Panc1 (cell line): ENCODE results near the gene KAZALD1. TPM values are rescaled to one million over a fixed set of nuclear protein-coding genes. Genes with fewer than 3 reads are reported as not detected.
"Not testable (repeated sequence)": the region's sequence is repeated elsewhere in the genome, so short reads cannot be mapped to it uniquely, and the experiment has no call there.

Source experiments
- ATAC-seq: fragments of 200-7000 bp; cut with Tn5 transposase; 2 replicates; pipeline ENCODE4 v1.9.1; 2020; ENCODE audit warnings: mild to moderate bottlenecking, moderate library complexity
- BruUV-seq: library from RNA; stranded (reverse); fragments of 400-500 nt; replicated peaks from 2 replicates; lab custom pipeline; 2021; lab: Mats Ljungman, UMichigan
- CTCF ChIA-PET: fragments of 300-600 bp; sonication (Branson Sonifier 250); formaldehyde crosslinking; loops from one replicate; lab custom pipeline; 2022; ENCODE audit warnings: antibody characterized with exemption; lab: Charles Lee
- POLR2A ChIA-PET: fragments of 300-600 bp; sonication (Branson Sonifier 250); formaldehyde crosslinking; loops from one replicate; lab custom pipeline; 2022; ENCODE audit warnings: antibody characterized with exemption; lab: Charles Lee
- DNase-seq: peaks from one replicate; pipeline ENCODE4 v3.0.0-alpha.2; 2010; ENCODE audit warnings: low read depth, low spot score
- H3K27ac ChIP-seq: 2 replicates; pipeline ENCODE4 v1.5.1; 2011; ENCODE audit warnings: mild to moderate bottlenecking, low read length, inconsistent platforms
- H3K27me3 ChIP-seq: fragments of 200-500 bp; sonication (Bioruptor generic); 2 replicates; pipeline ENCODE4 v1.6.0; 2014; ENCODE audit warnings: low read length, inconsistent platforms; ENCODE audit not compliant: control insufficient read depth, insufficient read depth
- H3K36me3 ChIP-seq: fragments of 200-500 bp; sonication (Bioruptor generic); 2 replicates; pipeline ENCODE4 v1.5.1; 2014; ENCODE audit warnings: inconsistent platforms, mild to moderate bottlenecking, low read length, moderate library complexity; ENCODE audit not compliant: control insufficient read depth, insufficient read depth
- H3K4me1 ChIP-seq: 2 replicates; pipeline ENCODE4 v1.5.1; 2011; ENCODE audit warnings: inconsistent platforms, mild to moderate bottlenecking, low read length, moderate library complexity; ENCODE audit not compliant: control insufficient read depth, insufficient read depth
- H3K4me3 ChIP-seq, 2 experiments: 2 replicates each; pipeline ENCODE4 v1.5.1; 2011 to 2012; ENCODE audit warnings: low read depth in 2 of 2, low read length in 2 of 2, mild to moderate bottlenecking in 2 of 2, inconsistent platforms in 1 of 2, moderate library complexity in 1 of 2
- H3K9me3 ChIP-seq: fragments of 200-500 bp; sonication (Bioruptor generic); 2 replicates; pipeline ENCODE4 v1.5.1; 2014; ENCODE audit warnings: low read depth, mild to moderate bottlenecking, inconsistent platforms, low read length, moderate library complexity; ENCODE audit not compliant: control insufficient read depth, insufficient read depth
- CTCF ChIP-seq: fragments of 450-650 bp; IDR thresholded peaks from 2 replicates; pipeline ENCODE4 v1.5.1; 2017; ENCODE audit warnings: mild to moderate bottlenecking
- POLR2AphosphoS5 ChIP-seq: IDR thresholded peaks from 2 replicates; pipeline ENCODE4 v1.6.1; 2012; ENCODE audit warnings: mild to moderate bottlenecking, low read depth, low read length, moderate library complexity
- REST ChIP-seq, 2 experiments: IDR thresholded peaks; 2 replicates each; pipeline ENCODE4 v1.6.1; 2011 to 2012; ENCODE audit warnings: low read depth in 2 of 2, control low read depth in 1 of 2, low read length in 1 of 2, mild to moderate bottlenecking in 1 of 2, moderate library complexity in 1 of 2; ENCODE audit not compliant: insufficient read depth in 1 of 2
- SIN3A ChIP-seq: IDR thresholded peaks from 2 replicates; pipeline ENCODE4 v1.6.1; 2012; ENCODE audit warnings: low read depth, mild to moderate bottlenecking, low read length, moderate library complexity, borderline replicate concordance; ENCODE audit not compliant: insufficient read depth
- TCF7L2 ChIP-seq: IDR thresholded peaks from 2 replicates; pipeline ENCODE4 v1.6.1; 2011; ENCODE audit warnings: mild to moderate bottlenecking, low read depth, low read length, inconsistent platforms
- in situ Hi-C: cut with HindIII; loops from 2 replicates; pipeline ENCODE4 v1.10.0; 2016; ENCODE audit warnings: low sequenced_read_pairs, low pct_unique_long_range_greater_than_20kb
- intact Hi-C: fragments of 100-400 bp; cut with micrococcal nuclease; formaldehyde crosslinking; loops from one replicate; pipeline ENCODE4 v1.10.0; 2022; ENCODE audit not compliant: unreplicated experiment
- total RNA-seq: library from RNA; stranded (reverse); gene quantifications from one replicate; pipeline ENCODE4 v1.2.1, GENCODE V29; 2021; ENCODE audit not compliant: unreplicated experiment

KAZALD1 gene
- total RNA-seq, 1 experiment from 2014 or later, result 21.2 TPM

DNA sequence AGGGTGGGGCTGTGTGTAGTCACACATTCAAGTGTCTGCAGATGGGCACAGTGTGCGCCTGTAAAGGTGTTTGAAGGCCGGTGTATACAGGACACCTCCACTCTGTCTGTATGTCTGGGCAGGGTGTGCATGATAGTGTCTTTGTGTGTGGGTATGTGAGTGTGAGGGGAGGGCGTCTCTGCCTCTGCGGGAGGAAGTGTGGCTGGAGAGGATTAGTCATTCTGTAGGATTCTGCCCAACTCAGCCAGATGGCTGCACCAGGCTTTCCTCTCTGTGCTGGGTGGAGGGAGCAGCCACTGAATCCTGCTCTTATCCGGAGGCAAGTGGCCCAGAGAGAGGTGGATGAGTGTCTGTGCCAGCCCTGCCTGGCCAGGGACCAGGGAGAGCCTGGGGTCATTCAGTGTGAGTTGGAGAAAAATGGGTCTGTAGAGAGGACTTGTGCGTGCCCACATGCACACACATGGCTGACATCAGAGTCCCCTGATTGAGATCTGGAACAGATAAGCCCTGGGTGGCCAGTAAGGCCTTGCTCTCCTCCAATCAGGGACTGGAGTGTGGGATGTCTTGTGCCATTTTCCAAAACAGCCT, 29.1 kb upstream of the KAZALD1 start:
- in situ Hi-C loops, result no loop called here
- TF ChIP-seq REST (IDR thresholded peaks at IDR 0.05; ENCODE audit: insufficient read depth in 1 of 2, low read depth in 2 of 2, low read length in 1 of 2) (no peak), SIN3A (0 out of 2 replicates have a peak, but pooled peaks have one; percentile 2)
- intact Hi-C loops, result no loop called here
- ATAC-seq (peak; percentile 56), DNase-seq (no peak)
- Histone ChIP-seq H3K4me1 (peaks cover 20% of the 10 kb centered on the region), H3K9me3 (no peaks in the 10 kb centered on the region), H3K27ac (no peak overlapping the region; the same call in 1 of the 2 replicates), H3K27me3 (no peaks in the 10 kb centered on the region), H3K36me3 (no peaks in the 10 kb centered on the region; the same call in 1 of the 2 replicates), H3K4me3 (peak overlapping the region; percentile 69 to 94)
- CTCF ChIA-PET, result interaction anchor here (1.4 to 3.1 kb wide), 2 partner anchors 9 to 15 kb away, joined by 11 to 22 read pairs; no protein-coding TSS in a partner anchor
- POLR2A ChIA-PET, result no interaction called here
- no TSS peak for BruUV-seq

DNA sequence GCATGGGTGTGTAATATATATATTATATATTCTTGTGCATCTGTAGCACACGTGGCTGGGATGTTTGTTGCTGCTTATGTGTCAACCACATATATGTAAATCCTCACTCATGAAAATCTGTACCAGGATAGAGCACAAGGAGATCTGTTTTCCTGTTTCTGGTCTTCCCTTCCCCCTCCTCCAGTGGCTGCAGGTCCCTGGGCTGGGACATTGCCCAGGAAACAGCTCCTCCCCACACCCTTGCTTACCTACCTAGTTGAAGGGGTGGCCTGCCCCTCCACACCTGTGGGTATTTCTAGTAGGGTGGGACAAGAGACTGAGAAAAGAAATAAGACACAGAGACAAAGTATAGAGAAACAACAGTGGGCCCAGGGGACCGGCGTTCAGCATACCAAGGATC, 28.5 kb upstream of the KAZALD1 start:
- in situ Hi-C loops (no loop called here), intact Hi-C loops (no loop called here)
- DNase-seq (no peak), ATAC-seq (no peak)
- H3K4me3 ChIP-seq, result peak overlapping the region; percentile 69 to 94; a peak in 3 of 4 replicates
- BruUV-seq, result no TSS peak
- H3K9me3 ChIP-seq, result no peaks in the 10 kb centered on the region
- H3K27me3 ChIP-seq, result no peaks in the 10 kb centered on the region
- ChIA-PET POLR2A (no interaction called here), CTCF (no interaction called here)
- TF ChIP-seq POLR2AphosphoS5 (no peak), SIN3A (no peak), TCF7L2 (no peak), CTCF (no peak), REST (IDR thresholded peaks at IDR 0.05; ENCODE audit: insufficient read depth in 1 of 2, low read depth in 2 of 2, low read length in 1 of 2) (no peak)
- peaks cover 20% of the 10 kb centered on the region for H3K4me1 ChIP-seq
- H3K27ac ChIP-seq, result no peak overlapping the region
- H3K36me3 ChIP-seq, result no peaks in the 10 kb centered on the region; the same call in 1 of the 2 replicates

GRCh38 chr10:101034404-101034803, 27.4 kb upstream of the KAZALD1 start:
- DNase-seq, H3K27ac ChIP-seq, H3K9me3 ChIP-seq, POLR2A ChIA-PET, H3K36me3 ChIP-seq, intact Hi-C loops, BruUV-seq, ATAC-seq, in situ Hi-C loops, H3K27me3 ChIP-seq, H3K4me3 ChIP-seq: not testable (repeated sequence)
- H3K4me1 ChIP-seq, result peaks cover 19% of the 10 kb centered on the region
- CTCF ChIA-PET, result interaction anchor here (1.2 kb wide), 1 partner anchor 20 kb away, joined by 3 read pairs; no protein-coding TSS in a partner anchor
